Neural cell (in vitro differentiated cells): ENCODE data around the gene FCN1. TPM values are rescaled to one million over a fixed set of nuclear protein-coding genes. Genes with fewer than 3 reads are reported as not detected.

Experiments used
- H2AFZ ChIP-seq: fragments of 200-600, 300-800 bp; sonication (generic), shearing (Covaris generic); 2 replicates; pipeline ENCODE4 v1.6.0; 2014; ENCODE audit warnings: low read depth, mild to moderate bottlenecking, antibody characterized with exemption, low read length, moderate library complexity
- H3F3A ChIP-seq: fragments of 200-600 bp; shearing (Covaris generic); 2 replicates; pipeline ENCODE4 v1.6.1; 2016; ENCODE audit warnings: mild to moderate bottlenecking, moderate library complexity, mixed read lengths, antibody characterized with exemption, low read length; ENCODE audit not compliant: insufficient read depth, poor library complexity, severe bottlenecking
- H3K27ac ChIP-seq: fragments of 200-600, 300-800 bp; sonication (generic), shearing (Covaris generic); 2 replicates; pipeline ENCODE4 v1.5.1; 2014; ENCODE audit warnings: mild to moderate bottlenecking, low read length, moderate library complexity
- H3K27me3 ChIP-seq: fragments of 300-800, 200-600 bp; sonication (generic), shearing (Covaris generic); 2 replicates; pipeline ENCODE4 v1.6.0; 2014; ENCODE audit warnings: mild to moderate bottlenecking, low read depth, low read length, moderate library complexity; ENCODE audit not compliant: insufficient read depth
- H3K36me3 ChIP-seq: fragments of 300-800, 200-600 bp; sonication (generic), shearing (Covaris generic); 2 replicates; pipeline ENCODE4 v1.5.1; 2014; ENCODE audit warnings: mild to moderate bottlenecking, antibody characterized with exemption, low read length, moderate library complexity; ENCODE audit not compliant: insufficient read depth
- H3K4me2 ChIP-seq: fragments of 300-800, 200-600 bp; sonication (generic), shearing (Covaris generic); 2 replicates; pipeline ENCODE4 v1.6.0; 2014; ENCODE audit warnings: mild to moderate bottlenecking, low read length
- H3K4me3 ChIP-seq: fragments of 300-800, 200-600 bp; sonication (generic), shearing (Covaris generic); 2 replicates; pipeline ENCODE4 v1.5.1; 2014; ENCODE audit warnings: mild to moderate bottlenecking, low read length, moderate library complexity
- H3K79me2 ChIP-seq: fragments of 200-600 bp; shearing (Covaris generic); replicated peaks from 2 replicates; pipeline ENCODE4 v1.6.0; 2014; ENCODE audit warnings: mild to moderate bottlenecking, low read length, moderate library complexity; ENCODE audit not compliant: insufficient read depth
- H3K9ac ChIP-seq: fragments of 300-800, 200-600 bp; sonication (generic), shearing (Covaris generic); 2 replicates; pipeline ENCODE4 v1.6.1; 2016; ENCODE audit warnings: mild to moderate bottlenecking, low read length, mixed read lengths
- H3K9me2 ChIP-seq: fragments of 200-600 bp; shearing (Covaris generic); 2 replicates; pipeline ENCODE4 v1.6.1; 2016; ENCODE audit warnings: mild to moderate bottlenecking, low read length, mixed read lengths; ENCODE audit not compliant: insufficient read depth
- H3K9me3 ChIP-seq: fragments of 200-600, 300-800 bp; sonication (generic), shearing (Covaris generic); 2 replicates; pipeline ENCODE4 v1.6.1; 2016; ENCODE audit warnings: mild to moderate bottlenecking, mixed run types, low read length, moderate library complexity, mixed read lengths
- H4K20me1 ChIP-seq: fragments of 200-600 bp; shearing (Covaris generic); 2 replicates; pipeline ENCODE4 v1.6.1; 2016; ENCODE audit warnings: mild to moderate bottlenecking, mixed run types; ENCODE audit not compliant: insufficient read depth
- CTCF ChIP-seq: fragments of 450-650 bp; IDR thresholded peaks from 2 replicates; pipeline ENCODE4 v1.5.1; 2014; ENCODE audit warnings: antibody characterized with exemption, mild to moderate bottlenecking, moderate library complexity; ENCODE audit not compliant: poor library complexity, severe bottlenecking
- EP300 ChIP-seq: fragments of 450-650 bp; conservative IDR thresholded peaks from 2 replicates; pipeline ENCODE4 v1.6.1; 2014; ENCODE audit warnings: antibody characterized with exemption, mild to moderate bottlenecking, moderate library complexity; ENCODE audit not compliant: poor library complexity, severe bottlenecking
- EZH2 ChIP-seq: fragments of 200-600, 300-800 bp; shearing (Covaris generic), sonication (generic); IDR thresholded peaks from 2 replicates; pipeline ENCODE4 v1.6.1; 2014; ENCODE audit warnings: antibody characterized with exemption, low read length, borderline replicate concordance, mild to moderate bottlenecking; ENCODE audit not compliant: insufficient read depth, poor library complexity, severe bottlenecking
- MXI1 ChIP-seq: fragments of 450-650 bp; conservative IDR thresholded peaks from 2 replicates; pipeline ENCODE4 v1.6.1; 2014; ENCODE audit warnings: antibody characterized with exemption, mild to moderate bottlenecking; ENCODE audit not compliant: poor library complexity, severe bottlenecking
- POLR2AphosphoS5 ChIP-seq: IDR thresholded peaks from 2 replicates; pipeline ENCODE4 v1.6.1; 2012
- RAD21 ChIP-seq: fragments of 450-650 bp; conservative IDR thresholded peaks from 2 replicates; pipeline ENCODE4 v1.6.1; 2014; ENCODE audit warnings: antibody characterized with exemption, mild to moderate bottlenecking, moderate library complexity
- REST ChIP-seq: IDR thresholded peaks from 2 replicates; pipeline ENCODE4 v1.6.1; 2012; ENCODE audit warnings: borderline replicate concordance
- SMC3 ChIP-seq: fragments of 450-650 bp; conservative IDR thresholded peaks from 2 replicates; pipeline ENCODE4 v1.6.1; 2014; ENCODE audit warnings: antibody characterized with exemption, mild to moderate bottlenecking, moderate library complexity; ENCODE audit not compliant: poor library complexity
- TAF1 ChIP-seq: IDR thresholded peaks from 2 replicates; pipeline ENCODE4 v1.6.1; 2012; ENCODE audit warnings: low read depth
- polyA plus RNA-seq: library from polyadenylated mRNA; depleted of rRNA; stranded (reverse); fragments of >200 nt; gene quantifications from 2 replicates; pipeline ENCODE4 v1.2.3, GENCODE V29; 2014

Gene FCN1
- polyA plus RNA-seq, 1 donor from 2014 or later, result not detected

DNA sequence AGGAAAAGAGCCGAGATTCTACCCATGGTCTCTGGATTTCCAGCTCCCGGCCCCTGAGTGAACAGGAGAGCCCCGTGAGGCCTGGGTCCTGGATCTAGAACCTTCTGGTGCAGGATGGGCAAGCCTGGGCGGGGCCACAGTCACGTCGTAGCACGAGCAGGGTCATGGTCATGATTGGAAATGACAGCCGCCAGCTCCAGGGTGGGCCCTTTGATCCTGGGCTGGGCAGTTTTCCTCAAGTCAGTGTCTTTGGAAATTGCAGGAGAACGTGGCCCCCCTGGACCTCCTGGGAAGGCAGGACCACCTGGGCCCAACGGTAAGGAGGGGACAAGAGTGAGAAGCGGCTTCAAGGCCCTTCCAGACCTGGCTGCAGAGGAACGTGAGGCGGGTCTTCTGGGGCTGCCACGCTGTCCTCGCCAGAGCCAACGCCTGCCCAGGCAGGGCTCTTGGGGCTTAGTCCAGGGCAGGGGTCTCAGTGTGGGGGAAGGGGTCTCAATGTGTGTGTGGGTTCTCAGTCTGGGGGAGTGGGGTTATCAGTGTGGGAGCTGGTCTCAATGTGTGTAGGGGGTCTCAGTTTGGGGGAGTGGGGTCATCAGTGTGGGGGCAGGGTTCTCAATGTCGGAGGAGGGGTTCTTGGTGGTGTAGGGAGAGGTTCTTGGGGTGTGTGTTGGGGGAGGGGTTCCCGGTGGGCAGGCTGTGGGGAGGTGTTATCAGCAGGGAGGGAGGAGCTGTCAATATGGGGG is 34.5 kb downstream of the FCN1 start:
- H3K79me2 ChIP-seq, result no peaks in the 10 kb centered on the region
- no peak overlapping the region for H3K4me3 ChIP-seq
- H3K9ac ChIP-seq, result no peak overlapping the region
- no peak for TF ChIP-seq RAD21
- H3K36me3 ChIP-seq, result no peaks in the 10 kb centered on the region
- no peak overlapping the region for H3K4me2 ChIP-seq
- H4K20me1 ChIP-seq, result no peaks in the 10 kb centered on the region
- H3K9me3 ChIP-seq, result no peaks in the 10 kb centered on the region
- no peaks in the 10 kb centered on the region for H3F3A ChIP-seq
- H3K27me3 ChIP-seq, result no peaks in the 10 kb centered on the region
- no peaks in the 10 kb centered on the region for H3K9me2 ChIP-seq
- no peak overlapping the region for H2AFZ ChIP-seq
- H3K27ac ChIP-seq, result no peak overlapping the region

- Histone ChIP-seq H3K9me3 (no peaks in the 10 kb centered on the region), H3K4me3 (no peak overlapping the region), H3K4me2 (no peak overlapping the region), H3K27me3 (no peaks in the 10 kb centered on the region), H3K79me2 (no peaks in the 10 kb centered on the region), H3K9me2 (no peaks in the 10 kb centered on the region), H3F3A (no peaks in the 10 kb centered on the region), H3K36me3 (no peaks in the 10 kb centered on the region), H4K20me1 (no peaks in the 10 kb centered on the region), H3K9ac (no peak overlapping the region), H3K27ac (no peak overlapping the region), H2AFZ (no peak overlapping the region)
- TF ChIP-seq RAD21, result no peak
- no peak for TF ChIP-seq EZH2
- no peak for TF ChIP-seq POLR2AphosphoS5
- no peak for TF ChIP-seq CTCF
- no peak for TF ChIP-seq EP300
- TF ChIP-seq MXI1, result no peak
- no peak for TF ChIP-seq SMC3
- TF ChIP-seq TAF1, result no peak
- no peak for TF ChIP-seq REST
Observed at GRCh38 chr9:134882204-134882785, 35.4 kb downstream of the FCN1 start.
